ENCODE measurements around the gene BMAL1.

DNA sequence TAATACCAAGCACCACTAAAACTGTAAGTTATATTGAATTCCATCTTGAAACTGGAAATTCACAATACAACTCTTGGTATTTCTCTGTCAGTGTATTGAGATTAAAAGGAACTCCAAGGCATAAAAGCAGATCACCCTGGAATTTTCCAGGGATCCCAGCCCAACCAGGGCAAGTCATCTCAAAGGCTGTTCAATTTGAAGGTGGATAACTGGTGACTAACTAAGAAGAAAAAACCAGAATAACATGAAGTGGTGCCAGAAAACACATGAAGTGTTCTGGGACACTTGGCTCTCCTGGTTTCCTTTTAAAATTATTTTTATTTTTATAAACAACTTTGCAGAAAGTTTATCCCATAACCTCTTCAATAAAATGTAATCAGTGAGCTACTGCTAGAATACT, 7.8 kb upstream of the BMAL1 start:
- TF ChIP-seq, protein P1, sequence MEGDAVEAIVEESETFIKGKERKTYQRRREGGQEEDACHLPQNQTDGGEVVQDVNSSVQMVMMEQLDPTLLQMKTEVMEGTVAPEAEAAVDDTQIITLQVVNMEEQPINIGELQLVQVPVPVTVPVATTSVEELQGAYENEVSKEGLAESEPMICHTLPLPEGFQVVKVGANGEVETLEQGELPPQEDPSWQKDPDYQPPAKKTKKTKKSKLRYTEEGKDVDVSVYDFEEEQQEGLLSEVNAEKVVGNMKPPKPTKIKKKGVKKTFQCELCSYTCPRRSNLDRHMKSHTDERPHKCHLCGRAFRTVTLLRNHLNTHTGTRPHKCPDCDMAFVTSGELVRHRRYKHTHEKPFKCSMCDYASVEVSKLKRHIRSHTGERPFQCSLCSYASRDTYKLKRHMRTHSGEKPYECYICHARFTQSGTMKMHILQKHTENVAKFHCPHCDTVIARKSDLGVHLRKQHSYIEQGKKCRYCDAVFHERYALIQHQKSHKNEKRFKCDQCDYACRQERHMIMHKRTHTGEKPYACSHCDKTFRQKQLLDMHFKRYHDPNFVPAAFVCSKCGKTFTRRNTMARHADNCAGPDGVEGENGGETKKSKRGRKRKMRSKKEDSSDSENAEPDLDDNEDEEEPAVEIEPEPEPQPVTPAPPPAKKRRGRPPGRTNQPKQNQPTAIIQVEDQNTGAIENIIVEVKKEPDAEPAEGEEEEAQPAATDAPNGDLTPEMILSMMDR (IDR thresholded peaks at IDR 0.05): no peak
- TF ChIP-seq POLR2AphosphoS5 (IDR thresholded peaks at IDR 0.05): no peak

Measured in stomach (tissue), 4 donors.